ENCODE measurements around the gene SFXN2.

- TF ChIP-seq CTCF (IDR thresholded peaks at IDR 0.05; ENCODE audit: low read depth, low read length, poor library complexity, severe bottlenecking) (no peak), EZH2phosphoT487 (IDR thresholded peaks at IDR 0.05; ENCODE audit: borderline replicate concordance, low read length) (no peak)
Measured at GRCh38 chr10:102720775-102721301, 6.4 kb downstream of the SFXN2 start.
